Measurements from ENCODE around the gene KIF2A. TPM values are rescaled to one million over a fixed set of nuclear protein-coding genes. Genes with fewer than 3 reads are reported as not detected.
"Not testable (repeated sequence)": the region's sequence is repeated elsewhere in the genome, so short reads cannot be mapped to it uniquely, and the experiment has no call there.

Gene KIF2A
- total RNA-seq, 2 donors from 2014 or later = 11.6 to 14.8 TPM

DNA sequence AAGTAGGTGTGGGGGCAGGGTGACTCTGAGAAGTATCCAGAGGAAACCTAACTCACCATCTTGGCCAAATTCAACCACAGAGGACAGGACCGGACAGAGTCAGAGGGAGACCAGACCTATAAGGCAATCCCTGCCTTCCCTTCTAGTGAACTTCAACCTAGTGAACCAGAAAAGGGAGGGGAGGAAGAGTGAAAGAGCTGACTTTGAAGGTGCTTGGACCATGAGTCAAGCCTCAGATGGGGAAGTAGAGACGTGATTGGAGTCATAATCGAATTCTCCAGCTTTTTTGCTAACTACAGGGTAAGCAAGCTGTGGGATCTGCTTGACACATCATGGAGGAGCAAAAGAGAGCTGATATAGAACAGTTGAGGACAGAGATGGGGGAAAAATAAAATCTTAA lies 18.8 kb upstream of the KIF2A start:
- no peak for ATAC-seq
- no peak for DNase-seq
- intact Hi-C loops (cut with DNase I) = no loop called here

DNA sequence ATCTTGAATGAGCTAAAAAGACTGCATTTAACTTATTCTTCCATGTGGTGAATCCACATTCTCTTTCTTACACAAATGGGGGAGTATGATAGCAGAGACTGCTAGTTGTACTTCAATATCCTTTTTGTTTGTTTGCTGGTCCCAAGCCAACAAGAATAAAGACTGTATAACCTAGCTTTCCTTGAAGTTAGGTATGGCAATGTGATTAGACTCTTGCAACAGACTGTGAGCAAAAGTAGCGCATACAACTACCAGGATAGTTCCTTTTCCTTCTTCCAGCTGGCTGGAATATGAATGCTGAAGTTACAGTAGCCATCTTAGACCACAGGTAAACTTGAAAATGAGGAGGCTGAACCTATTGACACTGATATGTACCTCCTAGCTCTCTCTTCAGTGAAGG lies 17.9 kb upstream of the KIF2A start:
- intact Hi-C loops (cut with DNase I) = no loop called here
- DNase-seq = no peak
- no peak for ATAC-seq

DNA sequence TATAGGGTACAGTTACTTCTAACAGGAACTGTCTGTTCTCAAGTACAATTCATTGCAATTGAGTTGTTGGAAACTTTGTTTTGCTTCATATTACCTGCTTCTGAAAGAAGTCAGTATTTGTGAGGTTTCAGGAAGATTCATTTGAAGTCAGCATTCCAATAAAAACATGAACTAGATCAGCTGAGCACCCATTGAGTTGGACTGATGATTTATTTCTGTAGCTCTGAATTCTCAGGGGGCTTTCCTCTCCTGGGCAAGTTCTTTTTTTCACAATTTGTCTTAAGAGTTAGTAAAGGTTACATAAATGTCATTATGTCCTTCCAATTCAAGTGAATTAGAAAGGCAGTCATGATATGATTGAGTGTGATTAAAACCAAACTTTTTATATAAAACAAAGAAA lies 16.2 kb upstream of the KIF2A start:
- DNase-seq (no peak), ATAC-seq (no peak)
- intact Hi-C loops (cut with DNase I) = no loop called here

DNA sequence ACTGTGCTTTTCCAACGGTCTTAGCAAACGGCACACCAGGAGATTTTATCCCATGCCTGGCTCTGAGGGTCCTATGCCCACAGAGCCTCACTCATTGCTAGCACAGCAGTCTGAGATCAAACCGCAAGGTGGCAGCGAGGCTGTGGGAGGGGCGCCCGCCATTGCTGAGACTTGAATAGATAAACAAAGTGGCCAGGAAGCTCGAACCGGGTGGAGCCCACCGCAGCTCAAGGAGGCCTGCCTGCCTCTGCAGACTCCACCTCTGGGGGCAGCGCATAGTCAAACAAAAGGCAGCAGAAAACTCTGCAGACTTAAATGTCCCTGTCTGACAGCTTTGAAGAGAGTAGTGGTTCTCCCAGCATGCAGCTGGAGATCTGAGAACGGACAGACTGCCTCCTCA lies 14.2 kb upstream of the KIF2A start:
- intact Hi-C loops (cut with DNase I); ATAC-seq; DNase-seq: not testable (repeated sequence)

DNA sequence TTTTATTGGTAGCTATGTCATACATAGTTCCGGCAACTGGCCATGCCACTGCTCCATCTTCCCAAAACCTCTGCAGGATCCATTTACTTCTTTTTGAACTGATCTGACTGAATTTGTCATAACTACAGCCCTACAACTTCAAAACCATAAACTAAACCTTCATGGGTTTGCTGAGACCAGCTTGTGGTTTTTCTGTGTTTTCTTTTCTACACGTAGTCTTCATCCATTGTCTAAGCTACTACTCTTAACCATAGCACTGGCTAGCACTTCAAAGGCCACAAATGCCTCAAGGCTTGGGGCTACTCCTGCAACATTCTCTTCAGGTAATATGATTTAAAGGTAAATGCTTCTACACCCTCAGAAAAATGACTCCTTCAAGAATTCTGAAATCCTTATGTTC lies 9.0 kb upstream of the KIF2A start:
- intact Hi-C loops (cut with DNase I) = no loop called here
- DNase-seq (no peak), ATAC-seq (no peak)

DNA sequence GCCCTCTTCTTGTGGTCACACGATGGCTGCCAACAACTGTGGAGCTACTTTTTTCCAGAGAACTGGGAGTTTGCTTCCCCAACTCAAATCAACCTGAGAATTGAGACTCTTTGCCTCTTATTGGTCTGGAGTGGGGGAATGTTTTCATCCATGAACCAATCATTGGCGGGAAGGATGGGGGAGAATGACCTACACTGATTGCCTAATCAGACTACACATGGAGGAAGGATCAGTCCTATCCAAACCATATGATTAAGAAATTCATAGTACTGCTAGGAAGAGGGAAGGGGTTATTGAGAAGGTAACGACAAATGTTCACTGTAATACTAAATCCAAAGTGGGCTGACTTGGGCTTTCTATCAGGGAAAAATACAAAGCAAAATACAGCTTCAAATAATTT lies 7.9 kb upstream of the KIF2A start:
- DNase-seq = no peak
- intact Hi-C loops (cut with DNase I) = no loop called here
- no peak for ATAC-seq

DNA sequence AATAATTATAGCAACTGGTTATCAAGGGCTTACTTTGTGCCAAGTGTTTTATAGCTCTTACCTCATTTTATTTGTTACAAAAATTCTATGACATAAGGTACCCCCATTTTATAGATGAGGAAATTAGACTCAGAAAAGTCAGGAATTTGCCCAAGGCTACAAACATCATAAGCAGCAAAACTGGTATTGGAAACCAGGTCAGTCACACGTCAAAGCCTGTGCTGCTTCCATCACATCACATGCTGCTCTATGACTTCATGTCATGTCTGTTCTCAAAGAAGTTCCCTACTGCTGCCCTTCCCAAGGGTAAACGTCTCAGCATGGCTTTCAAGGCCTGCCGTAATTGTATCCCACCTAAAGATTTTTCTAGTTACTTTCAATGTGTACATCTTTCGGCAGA lies 6.9 kb upstream of the KIF2A start:
- DNase-seq (no peak), ATAC-seq (no peak)
- intact Hi-C loops (cut with DNase I) = no loop called here

DNA sequence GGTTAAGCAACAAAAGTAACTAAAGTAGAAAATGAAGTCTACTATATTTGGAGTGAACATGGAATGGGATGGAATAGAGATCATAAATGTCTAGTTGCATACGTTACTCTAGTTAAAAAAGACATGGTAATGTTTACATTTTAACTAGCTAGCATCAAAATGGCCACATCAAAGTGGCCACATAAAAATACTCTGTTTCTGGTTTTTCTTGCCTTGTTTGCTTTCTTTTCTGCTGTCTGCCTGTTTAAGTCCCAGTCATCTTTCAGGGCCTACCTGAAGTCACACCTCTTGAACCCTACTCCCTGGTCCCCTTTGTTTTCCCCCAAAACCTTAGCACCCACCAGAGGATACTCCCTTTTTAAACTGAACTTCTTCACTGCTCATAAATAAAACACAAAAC lies 6.4 kb upstream of the KIF2A start:
- DNase-seq (no peak), ATAC-seq (no peak)
- intact Hi-C loops (cut with DNase I) = no loop called here

DNA sequence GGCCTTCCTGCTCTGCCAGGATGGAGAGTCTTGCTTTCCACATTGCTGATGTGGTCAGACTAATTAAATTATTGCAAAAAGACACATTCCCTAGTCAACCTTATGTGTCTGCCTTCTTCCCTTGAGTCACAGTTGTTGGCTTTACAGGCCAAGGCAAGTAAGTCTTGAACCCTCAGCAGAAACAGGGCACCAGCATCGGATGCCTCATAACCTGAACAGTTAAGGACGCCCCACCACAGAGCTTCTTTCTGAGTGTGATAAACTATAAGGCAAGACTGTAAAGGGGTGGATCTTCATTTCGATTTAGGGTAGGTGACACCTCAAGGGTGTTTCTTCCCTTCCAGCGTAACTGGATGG lies 670 bp upstream of the KIF2A start:
- DNase-seq (no peak), ATAC-seq (no peak)
- intact Hi-C loops (cut with DNase I) = no loop called here

DNA sequence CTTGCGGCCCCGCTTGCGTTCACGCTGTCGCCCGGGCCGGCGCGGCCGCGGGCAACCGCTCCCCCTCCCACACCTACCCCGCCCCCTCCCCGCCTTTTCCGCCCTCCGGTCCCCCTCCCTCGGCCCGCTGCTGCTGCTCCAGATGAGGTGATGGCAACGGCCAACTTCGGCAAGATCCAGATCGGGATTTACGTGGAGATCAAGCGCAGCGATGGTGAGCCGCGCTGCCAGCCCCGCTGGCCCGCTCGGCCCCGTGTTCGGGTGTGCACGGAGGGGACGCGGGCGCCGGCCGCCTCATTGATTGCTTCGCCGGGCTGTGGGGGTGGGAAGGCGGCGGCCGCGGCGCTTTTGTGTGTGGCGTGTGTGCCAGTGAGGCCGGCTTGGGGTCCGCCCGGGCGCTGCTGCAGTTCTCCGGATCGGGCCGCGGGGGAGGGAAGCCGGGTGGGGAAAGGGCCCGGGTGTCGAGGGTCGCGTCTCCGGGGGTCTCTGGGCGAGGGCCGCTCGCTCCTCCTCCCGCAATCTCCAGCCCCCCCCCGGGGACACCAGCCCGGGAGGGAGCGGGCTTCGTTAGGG lies 403 bp downstream of the KIF2A start:
- intact Hi-C loops (cut with DNase I) = no loop called here

DNA sequence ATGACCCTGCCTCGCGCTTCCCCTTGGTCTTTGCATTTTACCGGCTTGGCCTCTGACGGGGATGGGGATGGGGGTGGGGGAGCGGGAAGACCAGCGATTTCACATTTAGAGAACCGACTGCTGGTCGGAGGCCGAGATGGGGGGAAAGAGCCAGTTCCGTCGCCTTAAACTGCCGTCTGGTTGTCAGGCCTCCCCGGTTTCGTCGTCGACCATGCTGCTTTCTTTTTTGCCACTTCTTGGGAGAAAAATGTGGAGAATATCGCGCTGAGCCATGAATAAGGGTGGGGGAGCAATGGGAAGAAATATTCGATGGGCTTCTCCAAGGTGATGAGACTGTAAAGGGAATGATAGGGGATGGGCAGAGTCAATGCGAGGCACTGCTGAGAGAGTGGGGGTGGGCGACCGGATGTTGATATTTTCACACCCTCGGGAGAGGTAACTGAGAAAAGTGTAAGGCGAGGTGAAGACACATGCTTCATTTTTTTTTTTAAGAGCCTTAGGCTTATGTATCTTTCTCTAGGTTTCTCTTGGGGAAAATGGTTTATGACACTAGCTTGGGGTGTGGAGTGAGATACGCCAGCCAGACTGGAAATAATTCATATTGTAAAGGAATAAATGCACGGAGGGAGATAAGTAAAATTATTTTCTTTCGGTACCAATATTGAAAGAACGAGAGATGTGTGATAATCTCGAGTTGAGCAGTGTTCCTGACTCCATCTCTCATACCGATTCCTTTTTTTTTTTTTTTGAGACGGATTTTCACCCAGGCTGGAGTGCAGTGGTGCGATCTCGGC lies 1.1 kb downstream of the KIF2A start:
- ATAC-seq (peak; percentile 20 to 30), DNase-seq (peak; percentile 37)
- intact Hi-C loops (cut with DNase I) = no loop called here

More for the DNA sequence above, 403 bp downstream of the KIF2A start:
- DNase-seq = peak; percentile 70
- ATAC-seq = peak; percentile 71 to 85

DNA sequence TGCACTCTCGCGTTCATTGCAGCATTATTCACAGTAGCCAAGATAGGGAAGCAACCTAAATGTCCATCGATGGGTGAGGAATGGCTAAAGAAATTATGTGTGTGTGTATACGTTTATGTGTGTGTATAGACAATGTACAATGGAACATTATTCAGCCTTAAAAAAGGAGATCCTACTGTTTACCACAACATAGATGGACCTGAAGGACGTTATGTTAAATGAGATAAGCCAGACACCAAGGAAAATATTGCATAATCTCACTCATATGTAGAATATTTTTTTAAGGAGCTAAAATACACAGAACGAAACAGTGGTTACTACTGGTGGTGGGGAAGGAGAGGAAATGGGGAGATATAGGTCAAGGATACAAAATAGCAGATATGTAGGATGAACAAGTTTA lies 2.4 kb downstream of the KIF2A start:
- ATAC-seq = no peak
- intact Hi-C loops (cut with DNase I) = no loop called here
- no peak for DNase-seq

DNA sequence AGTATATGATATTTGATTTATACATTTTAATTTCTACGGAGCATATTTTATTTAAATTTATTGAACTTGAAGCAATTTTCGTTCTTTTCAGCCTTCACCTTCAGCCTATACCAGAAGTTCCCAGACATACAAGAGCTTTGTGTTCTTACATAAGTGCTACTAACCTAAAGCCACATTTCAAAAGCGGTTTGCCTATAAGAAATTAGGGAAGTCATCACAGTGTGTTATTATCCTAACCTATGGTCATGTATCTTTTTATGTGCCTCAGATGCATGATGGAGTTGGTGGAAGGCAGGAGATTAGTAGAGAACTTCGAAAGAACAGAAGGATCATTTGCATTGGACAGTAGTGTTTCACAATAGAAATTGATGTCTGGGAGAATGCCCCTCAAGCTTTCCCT lies 3.1 kb downstream of the KIF2A start:
- intact Hi-C loops (cut with DNase I) = no loop called here
- DNase-seq = no peak

DNA sequence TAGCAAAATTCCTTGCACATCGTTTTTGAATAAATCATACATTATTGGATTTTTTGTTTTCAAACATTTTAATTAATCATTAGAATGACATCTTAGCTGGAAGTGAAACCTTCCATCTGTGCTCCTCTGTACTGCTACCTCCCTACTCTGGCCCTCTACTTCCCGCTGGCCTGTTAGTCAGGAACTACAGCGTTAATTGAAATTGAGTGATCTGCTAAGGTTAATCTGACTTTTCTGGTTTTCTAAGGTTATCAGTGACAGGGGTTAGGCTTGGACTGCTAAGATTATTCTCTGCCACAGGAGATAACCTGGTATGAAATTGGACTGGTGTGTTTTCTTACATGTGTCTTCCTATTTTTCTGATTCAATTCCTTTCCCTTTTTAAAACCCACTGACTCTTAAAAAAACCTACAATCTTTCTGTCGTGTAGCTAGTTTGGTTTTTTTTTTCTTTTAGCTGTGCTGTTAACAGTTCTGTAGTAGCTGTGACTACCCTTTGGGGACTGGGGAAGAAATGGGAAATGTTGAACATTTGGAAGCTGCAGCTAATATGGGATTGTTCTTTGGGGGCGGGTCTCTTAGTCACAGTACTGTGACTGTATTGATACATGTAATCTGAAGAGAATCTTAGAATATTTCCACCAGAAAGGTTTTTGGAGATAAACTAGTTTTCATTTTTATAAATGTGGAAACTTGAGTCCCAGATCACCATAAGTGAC lies 4.6 kb downstream of the KIF2A start:
- DNase-seq (no peak), ATAC-seq (no peak)
- intact Hi-C loops (cut with DNase I) = no loop called here

More for the DNA sequence above, 3.1 kb downstream of the KIF2A start:
- no peak for ATAC-seq

DNA sequence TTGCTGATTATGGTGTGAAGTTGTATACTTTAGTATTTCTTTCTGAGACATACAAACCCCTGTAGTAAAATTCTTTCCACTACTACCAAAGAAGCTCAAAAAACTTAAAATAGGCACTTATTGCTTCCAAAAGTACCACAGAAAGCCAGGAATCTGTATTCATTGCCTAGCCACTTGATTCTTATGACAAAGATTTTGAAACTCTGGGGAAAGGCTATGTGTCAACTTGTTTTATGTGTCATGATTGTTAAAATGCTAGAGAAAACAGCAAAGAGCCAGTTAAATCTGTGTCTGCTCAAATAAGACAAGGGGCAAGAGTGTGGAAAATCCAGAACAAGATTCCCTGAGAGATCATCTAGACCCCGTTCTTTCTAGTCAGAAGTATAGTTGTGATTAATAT lies 6.0 kb downstream of the KIF2A start:
- DNase-seq (no peak), ATAC-seq (no peak)
- intact Hi-C loops (cut with DNase I) = no loop called here

DNA sequence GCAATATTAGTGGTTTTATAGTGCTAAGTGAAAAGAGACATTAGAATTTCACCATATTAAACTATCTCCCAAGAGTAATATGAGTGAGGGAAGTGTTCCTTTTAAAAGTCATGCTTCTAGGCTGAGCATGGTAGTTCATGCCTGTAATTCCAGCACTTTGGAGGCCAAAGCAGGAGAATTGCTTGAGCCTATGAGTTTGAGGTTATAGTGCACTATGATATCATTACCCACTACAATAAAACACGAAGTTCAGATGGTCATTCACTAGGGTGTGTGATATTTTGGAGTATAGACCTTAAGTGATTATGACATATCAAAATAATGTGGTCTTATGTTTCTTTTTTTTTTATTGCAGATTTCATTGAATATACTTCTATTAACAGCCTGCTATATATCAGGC lies 6.7 kb downstream of the KIF2A start:
- intact Hi-C loops (cut with DNase I) = no loop called here
- DNase-seq (no peak), ATAC-seq (no peak)

DNA sequence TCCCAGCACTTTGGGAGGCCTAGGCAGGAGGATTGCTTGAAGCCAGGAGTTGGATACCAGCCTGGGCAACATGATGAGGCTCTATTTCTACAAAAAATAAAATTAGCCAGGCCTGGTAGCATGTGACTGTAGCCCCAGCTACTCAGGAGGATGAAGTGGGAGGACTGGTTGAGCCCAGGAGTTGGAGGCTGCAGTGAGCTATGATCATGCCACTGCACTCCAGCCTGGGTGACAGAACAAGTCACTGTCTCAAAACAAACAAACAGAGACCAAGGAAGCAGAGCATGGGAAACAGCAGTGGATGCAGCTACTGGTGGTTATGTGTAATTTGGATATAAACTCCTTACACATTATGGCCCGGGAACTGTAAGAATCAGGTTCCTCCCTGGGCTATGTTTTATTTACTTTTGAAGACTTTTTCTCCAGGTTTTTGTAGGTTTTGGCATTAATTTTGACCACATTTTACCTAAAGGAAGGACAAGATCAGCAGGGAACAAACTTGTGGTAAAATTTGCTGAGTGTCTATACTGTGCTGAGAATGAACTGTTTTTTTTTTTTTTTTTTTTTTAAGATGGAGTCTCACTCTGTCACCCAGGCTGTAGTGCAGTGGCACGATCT lies 8.3 kb downstream of the KIF2A start:
- ATAC-seq = no peak
- no peak for DNase-seq
- intact Hi-C loops (cut with DNase I) = no loop called here

DNA sequence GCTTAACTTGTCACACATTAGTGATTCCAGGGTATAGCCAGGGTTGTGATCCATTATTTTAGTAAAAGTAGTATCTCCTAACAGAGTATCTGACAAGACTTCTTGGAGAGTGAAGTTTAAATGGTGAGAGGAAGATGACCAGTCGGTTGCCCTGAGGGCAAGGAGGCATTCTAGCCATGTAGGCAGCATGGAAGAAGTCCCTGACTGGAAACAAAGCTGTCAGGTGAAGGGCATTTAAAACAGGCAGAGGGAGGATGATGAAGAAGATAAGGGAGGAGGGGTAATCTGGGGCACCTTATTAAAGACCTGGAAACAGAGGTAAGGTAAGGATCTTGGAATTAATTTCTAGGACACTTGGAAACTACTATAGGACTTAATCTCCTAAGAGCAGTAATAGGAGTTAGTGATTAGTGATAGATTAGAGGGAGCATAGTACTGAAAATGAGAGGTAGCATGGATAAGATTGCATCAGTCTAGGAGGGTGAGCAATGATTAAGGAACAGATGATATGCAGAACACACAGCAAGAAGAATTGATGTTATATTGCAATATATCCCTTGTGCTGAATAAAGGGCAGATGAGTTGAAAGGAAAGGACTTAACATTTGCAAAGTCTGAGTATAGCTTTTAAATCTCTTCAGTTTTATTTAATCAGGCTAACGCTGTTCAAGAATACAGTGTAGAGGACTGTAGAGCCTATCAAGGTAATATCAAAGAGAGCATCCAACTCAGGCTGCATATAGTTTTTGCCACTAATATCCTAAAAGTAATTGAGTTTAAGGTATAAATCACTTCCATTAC lies 9.6 kb downstream of the KIF2A start:
- intact Hi-C loops (cut with DNase I) = no loop called here
- ATAC-seq (no peak), DNase-seq (no peak)

DNA sequence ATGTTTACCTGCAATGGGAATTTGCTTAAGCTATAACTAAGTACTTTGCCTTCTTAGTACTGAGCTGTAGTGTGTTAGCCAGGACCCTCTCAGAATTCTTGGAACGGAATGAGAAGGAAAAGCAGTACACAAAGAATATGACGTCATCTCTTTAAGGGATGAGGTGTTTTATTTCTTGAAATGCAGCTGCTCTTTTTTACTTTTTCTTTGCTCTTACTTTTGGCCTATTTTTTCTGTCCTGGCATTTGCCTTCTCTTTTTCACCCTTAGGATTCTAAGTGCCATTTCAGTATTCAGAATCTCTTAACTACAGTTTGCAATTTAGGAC lies 10.1 kb downstream of the KIF2A start:
- intact Hi-C loops (cut with DNase I) = no loop called here
- no peak for ATAC-seq
- DNase-seq = no peak

DNA sequence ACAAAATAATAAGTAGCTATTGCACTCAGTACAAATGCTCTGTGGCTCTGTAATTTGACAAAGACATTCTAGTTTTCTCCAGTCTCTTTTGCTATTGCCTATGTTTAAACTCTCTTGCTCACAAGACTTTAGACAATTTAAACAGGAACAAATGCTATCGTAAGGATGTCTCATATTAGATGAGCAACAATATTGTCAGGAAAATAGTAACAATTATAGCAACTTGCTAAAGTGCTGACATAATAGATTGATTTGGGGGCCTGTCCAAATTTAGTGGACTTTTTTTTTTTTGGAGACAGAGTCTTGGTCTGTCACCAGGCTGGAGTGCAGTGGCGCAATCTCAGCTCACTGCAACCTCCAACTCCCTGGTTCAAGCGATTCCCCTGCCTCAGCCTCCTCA lies 11.8 kb downstream of the KIF2A start:
- intact Hi-C loops (cut with DNase I) = no loop called here
- ATAC-seq (no peak), DNase-seq (no peak)
